Activated CD4-positive, CD25-positive, alpha-beta regulatory T cell treated with anti-CD3 and anti-CD28 coated beads, Interleukin-2, amount 50 U/mL, for 24 hours (primary cell): Measurements from ENCODE around the gene CCDC33.
A peak's percentile ranks its signal among the peaks of the same experiment; 100 is the strongest.

Experiments used
- ATAC-seq, 2 donors: fragments of 150-1000 bp; cut with Tn5 transposase; one replicate each; pipeline ENCODE4 v1.10.0; 2021; ENCODE audit warnings: mild to moderate bottlenecking in 1 of 2, moderate library complexity in 1 of 2

The CCDC33 gene

DNA sequence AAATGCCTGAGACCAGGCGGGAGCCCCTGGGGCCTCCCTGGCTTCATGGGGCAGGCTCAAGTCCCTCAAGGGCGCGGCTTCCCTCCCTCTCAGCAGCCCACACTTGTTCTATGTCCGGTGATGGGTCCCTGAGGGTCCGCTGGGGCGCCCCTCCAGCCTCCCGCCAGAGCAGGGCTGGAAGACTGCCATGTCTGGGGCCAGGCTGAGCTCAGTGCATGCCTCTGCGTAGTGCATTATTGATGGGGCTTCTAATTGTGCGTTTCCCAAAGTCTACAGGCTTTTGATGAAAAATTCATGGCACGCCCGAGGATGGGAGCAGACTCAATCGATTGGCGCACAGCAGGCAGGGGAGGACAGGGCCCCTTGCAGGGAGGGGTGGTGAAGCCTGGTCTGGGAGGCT, 80.0 kb downstream of the CCDC33 start:
- ATAC-seq, result no peak

DNA sequence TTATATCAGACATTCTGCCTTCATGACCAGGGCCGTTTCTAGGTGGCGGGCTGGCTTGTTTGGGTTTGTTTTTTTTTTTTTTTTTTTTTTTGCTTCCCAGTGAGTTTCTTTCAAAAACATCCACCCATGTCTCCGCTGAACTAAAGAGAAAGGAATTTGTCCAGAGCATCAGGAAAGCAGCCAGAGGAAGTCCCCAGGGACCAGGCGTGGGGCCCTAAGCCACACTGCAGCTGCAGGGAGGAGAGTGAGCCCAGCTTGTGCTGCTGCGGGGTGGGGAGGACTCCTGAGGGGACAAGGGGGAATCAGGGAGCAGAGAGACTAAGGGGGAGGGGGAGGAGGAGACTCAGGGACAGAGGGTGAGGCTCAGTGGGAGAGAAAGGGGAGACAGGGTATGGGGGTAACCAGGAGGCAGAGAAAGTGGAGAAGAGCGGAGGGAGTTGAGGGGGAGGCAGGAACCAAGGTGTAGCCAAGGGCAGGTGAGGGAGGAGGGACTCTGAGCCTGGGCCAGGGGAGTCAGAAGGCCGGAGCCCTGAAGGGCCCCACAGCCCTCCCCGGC, 81.8 kb downstream of the CCDC33 start:
- ATAC-seq, result no peak

DNA sequence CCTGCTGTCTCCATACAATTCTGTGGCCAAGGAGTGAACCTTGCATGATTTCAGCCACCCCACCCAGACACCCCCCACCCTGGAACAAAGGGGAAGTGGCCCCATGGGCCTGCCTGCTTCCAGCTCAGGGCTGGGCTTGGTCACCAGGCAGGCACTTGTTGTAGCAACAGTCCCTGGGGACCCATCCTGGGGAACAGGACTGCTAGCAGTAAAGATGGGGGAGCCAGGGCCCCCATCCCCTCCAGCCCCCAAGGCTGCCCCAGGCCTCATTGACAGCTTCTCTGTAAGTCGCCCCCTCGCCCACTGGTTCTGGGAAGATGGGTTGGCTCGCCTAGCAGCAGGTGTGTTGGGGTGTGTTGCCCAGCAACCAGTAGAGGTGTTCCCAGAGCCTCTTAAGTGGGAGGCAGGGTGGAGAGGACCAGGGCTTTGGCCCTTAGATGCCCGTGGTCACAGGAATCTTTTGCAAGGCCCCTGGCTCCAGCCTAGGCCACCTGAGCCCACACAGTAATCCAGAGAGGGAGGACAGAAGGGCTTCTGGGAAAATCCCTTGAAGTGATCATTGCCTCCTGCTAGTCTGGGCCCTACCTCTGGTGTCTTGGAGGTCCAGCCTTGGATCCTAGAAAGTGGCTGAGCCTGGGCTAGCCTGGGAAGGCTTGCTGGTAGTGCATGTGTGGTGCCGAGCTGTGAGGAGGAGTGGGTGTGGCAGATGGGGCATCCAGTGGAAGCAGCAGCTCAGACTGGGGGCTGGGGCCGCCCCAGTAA, 82.4 kb downstream of the CCDC33 start:
- no peak for ATAC-seq

DNA sequence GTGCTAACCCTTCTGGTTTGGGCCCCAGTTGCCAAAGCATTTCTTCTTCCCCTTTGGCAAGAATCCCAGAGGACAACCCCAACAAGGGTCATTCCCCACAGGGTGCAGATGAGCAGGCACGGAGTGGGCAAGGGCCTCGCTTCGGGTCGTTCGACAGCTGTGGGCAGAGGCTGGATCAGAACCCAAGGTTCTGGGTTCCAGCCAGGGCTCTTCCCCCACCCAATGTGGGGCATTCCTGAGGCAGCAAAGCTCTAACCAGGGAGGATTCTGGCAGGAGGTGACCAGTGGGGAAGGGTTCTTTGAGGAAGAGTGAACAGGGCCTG, 83.0 kb downstream of the CCDC33 start:
- ATAC-seq, result no peak

DNA sequence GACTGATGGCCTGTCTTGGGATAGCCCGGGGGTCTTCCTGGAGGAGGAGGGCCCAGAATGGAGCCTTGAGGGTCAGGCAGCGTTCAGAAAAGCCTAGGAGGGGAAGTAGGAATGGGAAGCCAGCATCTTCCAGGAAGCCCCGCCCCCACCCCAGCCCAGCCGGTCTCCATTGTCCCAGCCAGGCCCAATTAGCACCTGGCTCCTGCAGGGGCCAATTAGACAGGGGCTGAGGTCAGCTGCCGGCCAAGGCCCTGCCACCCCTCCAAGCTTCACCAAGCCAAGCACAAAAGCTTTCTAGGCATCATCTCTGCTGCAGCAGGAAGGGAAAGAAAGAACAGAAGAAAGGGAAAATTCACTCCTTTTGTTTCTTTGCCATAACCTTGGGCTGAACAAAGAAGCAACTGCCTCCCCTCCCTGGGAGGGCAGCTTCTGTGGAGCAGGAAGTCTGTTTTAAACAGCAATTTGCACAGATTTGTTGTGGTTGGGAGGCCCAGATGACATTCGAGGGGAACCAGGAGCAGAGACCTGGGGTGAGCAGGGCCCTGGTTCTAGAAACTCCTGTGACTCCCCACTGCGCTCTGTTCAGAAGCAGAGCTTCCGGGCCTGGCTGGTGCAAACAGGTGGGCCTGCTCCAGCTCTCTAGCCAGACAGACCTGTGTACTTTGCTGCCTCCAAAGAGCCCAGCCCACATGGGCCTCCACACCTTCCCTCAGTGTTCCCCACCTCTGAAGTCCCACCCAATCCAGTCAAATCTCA, 83.6 kb downstream of the CCDC33 start:
- ATAC-seq, result peak in 1 of 2 donors; percentile 3

DNA sequence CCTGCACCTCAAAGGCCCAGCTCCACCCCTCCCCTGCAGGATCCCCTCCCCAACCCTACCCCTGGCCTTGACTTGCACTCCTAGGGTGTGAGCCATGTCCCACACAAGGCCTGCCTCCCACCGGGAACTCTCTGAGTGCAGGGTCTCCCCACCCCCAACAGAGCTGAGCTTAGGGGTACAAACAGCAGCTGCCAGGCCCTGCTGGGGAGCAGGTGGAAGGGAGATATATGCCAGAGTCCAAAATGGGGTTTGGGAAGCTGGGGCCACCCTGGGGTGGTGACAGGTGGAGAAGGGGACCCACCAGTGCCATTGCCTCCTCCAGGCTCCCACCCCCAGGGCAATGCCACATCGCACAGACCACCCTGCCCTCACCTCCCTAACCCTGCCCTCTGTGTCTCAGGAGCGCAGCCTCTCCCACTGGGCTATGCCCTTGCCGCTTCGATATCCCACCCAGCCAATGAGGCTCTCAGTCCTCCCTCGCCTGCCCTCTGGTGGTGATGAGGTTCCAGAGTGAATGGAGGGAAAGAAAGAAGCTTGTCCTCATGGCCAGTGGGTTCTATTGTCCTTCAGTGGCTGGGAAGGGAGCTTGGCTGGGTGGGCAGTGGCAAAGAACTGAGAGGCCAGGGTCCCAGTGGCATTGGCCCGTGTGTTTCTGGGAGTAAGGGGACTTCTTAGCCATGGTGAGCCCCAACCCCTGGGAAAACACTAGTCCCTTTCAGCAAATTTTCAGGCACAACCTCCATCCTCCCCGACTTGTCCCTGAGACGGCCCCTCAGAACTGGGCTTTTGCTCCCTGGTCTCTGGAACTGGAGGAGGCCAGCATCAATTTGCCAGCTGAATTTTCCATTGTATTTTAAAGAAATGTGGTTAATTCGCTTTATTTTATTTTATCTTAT, 84.5 kb downstream of the CCDC33 start:
- no peak for ATAC-seq

DNA sequence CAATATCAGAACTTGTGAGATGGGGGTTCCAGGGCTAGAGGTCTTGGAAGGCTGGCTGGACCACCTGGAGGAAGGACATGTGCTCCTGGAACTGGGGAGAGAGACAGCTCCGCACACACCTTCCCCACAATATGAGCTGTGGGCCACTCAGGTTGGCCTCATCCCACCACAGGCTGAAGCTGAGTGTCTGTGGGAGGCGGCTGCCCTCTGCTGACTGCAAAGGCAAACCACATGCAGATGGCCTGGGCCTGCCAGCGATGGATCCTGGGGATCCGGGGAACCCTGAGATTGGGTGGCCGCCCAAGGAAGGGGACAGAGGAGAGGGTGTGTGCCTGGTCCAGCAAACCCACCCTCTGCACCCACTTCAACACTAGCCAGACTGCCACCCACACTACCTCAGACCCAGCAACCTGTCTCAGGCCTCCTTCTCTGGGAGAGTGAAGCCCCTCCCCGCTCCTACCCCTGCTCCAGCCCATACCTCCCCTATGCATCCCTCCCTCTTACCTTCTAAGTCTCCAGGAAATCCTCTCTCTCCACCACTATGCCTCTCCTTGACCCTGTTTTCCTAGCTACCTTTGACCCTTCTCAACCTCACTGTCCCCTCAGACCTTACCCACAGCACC, 86.5 kb downstream of the CCDC33 start:
- peak; percentile 55 to 83 for ATAC-seq

DNA sequence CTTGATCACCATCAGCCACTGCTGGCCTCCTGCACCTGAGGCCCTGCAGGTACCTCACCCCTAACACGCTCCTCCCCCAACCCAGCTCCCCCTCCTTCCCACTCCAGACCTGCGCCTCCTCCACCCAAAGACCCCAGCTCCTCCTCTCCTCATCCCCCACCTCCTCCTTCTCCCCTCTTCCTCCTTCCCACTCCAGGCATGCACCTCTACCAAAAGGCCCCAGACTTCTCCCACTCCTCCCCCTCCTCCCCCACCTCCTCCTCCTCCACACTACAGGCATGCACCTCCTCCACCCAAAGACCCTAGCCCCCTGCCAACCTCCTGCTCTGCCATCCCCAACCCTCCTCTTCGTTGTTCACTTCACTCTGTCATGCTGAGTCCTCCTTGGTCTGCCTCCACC, 88.6 kb downstream of the CCDC33 start:
- no peak for ATAC-seq

DNA sequence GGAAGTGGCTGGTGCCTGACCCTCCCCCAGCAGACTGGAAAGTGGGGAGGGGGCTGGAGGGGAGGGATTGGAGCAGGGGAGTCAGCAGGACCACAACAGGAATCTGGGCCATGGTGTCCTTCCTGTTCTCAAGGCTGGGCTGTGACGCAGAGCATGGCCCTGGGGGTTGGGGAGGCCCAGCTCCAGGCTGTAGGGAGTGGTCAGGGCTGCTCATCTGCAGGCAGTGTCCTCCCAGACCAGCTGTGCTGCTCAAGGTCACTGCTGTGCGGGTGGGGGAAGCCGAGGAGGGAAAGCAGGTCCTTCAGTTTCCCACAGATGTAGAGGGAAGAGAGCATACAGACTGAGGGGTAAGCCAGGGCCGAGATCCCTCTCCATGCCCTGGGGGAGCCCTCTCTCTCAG, 90.6 kb downstream of the CCDC33 start:
- ATAC-seq, result no peak

DNA sequence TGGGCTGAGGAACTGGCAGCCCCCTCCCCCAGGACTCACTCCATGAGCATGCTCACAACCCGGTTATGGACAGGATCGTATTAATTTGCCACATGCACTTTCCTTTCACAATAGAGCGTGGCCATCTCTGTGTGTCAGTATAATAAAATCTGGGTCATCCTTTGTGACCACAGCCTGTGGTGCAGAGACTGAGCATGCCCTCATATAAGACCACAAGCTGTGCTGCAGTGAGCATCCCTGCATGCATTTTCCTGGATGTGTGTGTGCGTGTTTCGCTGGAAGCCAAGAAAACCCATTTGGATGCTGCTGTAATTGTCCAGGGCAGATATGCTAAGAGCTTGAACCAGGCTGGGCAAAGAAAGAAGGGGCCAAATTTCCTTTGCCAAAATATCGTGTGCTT, 91.6 kb downstream of the CCDC33 start:
- no peak for ATAC-seq

DNA sequence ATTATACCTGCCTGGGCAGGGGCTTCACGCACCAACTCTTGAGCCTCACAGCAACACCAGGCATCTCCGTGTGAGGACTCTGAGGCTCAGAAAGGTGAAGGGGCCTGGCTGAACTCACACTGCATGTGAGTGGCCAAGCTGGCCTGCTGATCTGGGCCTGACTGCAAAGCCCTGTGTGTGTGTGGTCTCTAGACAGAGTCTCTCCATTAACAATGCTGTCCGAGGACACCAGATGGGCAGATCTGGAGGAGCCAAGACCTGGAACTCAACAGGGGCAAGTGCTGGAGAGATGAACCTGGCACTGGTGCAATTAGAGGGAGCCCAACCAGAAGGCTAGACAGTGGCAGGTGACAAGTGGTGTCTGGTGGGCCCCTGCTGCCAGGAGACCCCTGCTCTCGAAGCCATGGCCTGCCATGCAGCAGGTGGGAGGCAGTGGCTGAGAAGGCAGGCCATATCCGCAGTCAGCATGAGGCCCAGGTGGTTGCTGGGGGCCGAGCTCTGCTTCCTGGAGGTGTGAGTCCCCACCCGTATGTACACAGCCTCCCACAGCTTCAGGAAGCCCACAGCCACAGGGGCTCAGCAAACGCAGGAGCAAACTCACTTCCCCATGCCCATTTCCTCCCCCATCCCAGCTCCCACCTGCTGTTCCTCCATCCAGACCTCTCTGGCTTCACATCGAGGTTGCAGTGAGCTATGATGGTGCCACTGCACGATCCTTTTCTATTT, 92.4 kb downstream of the CCDC33 start:
- no peak for ATAC-seq

DNA sequence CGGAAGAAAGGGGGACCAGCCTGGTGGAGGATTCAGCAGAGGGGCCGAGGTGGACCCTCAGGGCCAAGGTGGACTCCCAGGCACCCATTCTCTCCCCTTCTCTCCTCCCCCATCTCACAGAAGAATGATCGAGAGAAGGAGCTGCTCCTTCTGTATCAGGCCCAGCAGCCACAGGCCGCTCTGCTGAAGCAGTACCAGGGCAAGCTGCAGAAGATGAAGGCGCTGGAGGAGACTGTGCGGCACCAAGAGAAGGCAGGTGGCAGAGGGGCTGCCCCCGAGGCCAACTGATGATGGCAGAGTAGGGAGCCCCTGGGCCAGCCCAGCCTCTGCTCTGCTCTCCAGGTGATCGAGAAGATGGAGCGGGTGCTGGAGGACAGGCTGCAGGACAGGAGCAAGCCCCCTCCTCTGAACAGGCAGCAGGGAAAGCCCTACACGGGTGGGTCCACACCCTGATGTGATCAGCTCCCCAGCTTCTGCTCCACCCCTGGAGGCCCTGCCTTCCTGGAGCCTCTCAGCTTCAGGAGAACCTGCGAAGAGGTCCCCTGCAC, 94.8 kb downstream of the CCDC33 start:
- ATAC-seq, result no peak

DNA sequence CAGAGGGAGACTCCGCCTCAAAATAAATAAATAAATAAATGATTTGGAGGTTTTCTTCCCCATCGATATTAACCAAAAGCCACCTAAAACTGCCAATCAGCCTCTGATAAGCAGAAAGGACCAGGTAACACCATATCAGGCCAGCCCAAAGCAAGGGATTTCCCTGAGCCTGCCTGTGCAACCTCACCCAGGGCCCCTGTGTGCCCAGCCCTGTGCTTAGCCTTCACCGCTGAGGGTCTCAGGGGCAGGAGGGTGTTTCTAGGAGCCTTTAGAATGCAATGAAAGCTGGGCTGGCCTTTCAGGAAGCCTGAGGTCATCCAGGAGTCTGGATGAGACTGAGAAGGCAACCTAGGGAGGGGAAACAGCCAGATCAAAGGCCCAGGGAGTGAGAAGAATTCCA, 95.9 kb downstream of the CCDC33 start:
- ATAC-seq, result no peak

DNA sequence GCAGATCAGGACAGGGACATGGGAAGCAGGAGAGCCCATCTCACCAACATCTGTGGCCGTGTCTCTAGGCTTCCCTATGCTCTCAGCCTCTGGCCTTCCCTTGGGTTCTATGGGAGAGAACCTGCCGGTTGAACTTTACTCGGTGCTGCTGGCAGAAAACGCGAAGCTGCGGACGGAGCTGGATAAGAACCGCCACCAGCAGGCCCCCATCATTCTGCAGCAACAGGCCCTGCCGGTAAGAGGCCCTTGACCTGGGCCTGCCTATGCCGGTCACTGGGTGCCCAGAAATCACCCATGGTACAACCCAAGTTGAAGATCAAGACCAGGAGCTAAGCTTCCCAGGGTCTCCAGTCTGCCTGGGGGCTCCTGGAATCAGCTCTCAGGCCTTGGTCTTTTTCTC, 96.5 kb downstream of the CCDC33 start:
- no peak for ATAC-seq

DNA sequence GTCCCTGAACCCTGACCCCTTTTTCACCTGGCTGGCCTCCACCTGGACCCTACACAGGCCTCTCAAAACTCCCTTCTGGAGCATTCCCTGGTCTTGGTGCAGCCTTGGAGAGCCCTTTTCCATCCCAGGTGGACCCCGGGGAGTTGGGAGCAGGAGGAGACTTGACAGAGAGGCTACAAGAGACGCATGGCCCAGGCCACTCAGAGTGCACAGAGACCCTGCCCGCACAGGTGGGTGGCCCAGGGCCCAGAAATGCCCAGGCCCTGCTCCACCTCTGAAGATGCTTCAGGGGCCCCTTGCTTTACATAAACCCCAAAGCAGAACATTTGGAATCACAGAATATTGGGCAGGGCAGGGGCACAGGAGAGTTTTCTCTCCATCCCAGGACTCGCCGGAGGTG, 97.0 kb downstream of the CCDC33 start:
- ATAC-seq, result no peak

DNA sequence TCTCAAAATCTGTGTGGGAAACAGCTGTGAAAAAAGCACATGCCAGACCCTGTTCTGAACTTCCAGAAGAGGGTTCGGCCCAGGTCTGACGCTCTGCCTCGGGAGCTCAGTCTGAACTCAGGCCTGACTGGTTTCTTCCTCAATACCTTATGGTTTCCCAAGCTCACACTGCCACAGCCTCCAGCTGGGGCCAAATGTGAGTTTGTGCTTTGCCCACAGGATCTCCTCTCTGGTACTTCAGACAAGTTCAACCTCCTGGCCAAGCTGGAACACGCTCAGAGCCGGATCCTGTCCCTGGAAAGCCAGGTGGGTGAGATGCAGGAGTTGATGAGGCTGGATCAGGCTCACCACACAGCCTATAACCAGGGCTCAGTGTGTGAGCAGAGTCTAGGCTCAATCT, 97.5 kb downstream of the CCDC33 start:
- ATAC-seq, result no peak

DNA sequence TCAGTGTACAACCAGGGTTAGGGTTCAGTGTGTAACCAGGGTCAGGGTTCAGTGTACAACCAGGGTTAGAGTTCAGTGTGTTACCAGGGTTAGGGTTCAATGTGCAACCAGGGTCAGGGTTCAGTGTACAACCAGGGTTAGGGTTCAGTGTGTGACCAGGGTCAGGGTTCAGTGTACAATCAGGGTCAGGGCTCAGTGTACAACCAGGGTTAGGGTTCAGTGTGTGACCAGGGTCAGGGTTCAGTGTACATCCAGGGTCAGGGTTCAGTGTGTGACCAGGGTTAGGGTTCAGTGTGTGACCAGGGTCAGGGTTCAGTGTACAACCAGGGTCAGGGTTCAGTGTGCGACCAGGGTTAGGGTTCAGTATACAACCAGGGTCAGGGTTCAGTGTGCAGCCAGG, 98.0 kb downstream of the CCDC33 start:
- no peak for ATAC-seq

DNA sequence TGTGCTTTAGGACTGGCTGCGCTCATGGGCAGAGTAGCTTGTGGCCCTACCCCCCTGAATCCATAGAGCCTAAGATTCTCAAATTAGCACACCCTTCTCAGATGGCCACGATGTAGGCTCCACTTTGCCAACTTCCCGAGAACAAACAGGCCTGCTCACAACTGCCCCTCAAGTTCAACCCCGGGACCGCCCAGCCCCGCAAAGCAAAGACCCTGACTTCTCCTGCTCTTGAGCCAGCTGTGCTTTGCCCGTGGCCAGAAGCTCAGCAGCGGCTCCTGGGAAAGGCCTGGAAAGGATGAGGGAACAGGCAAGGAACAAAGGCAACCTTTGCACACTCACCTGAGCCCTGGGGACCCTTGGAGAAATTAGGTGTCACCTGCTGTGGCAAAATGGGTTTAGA, 99.3 kb downstream of the CCDC33 start:
- no peak for ATAC-seq

DNA sequence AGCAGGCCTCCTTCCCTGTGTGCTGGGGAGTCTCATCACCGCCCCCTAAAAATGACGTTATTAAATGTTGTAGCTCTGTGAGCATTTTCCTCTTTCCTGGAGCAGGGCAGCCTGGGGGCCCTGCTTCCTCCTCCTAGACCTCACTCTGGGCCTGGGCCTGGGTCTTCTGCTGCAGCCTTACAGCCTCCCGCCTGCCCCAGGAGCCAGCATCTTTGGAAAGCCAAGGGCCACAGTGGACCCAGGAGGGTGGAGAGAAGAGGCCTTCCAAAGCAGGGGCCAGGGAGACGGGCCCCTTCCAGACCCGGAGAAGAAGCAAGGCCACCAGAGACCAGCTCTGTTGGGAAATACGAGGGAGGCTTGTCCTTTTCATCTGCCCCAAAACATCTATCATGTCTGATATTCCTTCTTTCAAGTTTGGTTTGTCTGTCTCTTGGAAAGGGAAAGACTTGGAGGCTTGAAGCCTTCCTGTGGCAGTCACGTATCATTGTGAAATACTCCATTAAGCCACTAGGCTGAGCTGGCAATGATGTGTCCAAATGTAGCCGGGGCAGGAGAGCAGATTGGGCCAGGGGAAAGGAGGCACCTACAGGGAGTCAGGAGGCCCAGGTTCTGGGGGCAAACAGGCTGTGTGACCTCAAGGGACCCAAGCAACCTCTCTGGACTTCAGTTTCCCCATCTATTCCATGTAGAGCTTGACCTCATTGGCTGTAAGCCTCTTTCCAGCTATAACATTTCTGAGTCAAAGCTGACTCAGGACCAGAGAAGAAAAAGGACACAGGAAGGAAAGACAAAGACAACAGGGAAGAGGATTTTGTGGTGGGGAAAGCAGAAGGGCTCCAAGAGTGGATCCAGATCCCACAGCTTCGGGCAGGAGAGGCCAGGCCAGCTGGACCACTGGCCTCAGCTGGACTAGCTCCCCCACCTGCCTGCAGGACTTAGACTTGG, 100.2 kb downstream of the CCDC33 start:
- no peak for ATAC-seq

DNA sequence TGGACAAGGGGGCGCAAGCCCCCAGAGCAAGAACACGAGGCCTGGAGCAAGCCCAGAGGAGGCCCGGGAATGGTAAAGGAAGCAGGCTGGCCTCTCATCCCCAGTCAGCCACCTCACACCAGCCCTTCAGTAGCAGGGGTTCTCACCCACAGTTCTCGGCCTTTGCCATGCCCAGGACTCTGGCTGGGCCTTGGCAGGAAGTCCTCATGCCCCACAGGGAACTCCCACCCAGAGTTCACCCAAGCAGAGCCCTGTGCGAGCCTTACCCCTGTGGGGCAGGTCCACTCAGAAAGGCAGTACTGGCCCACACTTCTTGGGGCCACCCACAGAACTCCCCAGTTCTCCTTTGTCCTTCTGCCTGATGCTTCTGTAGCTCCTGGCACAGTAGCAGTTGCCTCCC, 101.0 kb downstream of the CCDC33 start:
- ATAC-seq, result no peak
